ENCODE results near the gene ITPR2.
"Not testable (repeated sequence)": the region's sequence is repeated elsewhere in the genome, so short reads cannot be mapped to it uniquely, and the experiment has no call there.

The ITPR2 gene

DNA sequence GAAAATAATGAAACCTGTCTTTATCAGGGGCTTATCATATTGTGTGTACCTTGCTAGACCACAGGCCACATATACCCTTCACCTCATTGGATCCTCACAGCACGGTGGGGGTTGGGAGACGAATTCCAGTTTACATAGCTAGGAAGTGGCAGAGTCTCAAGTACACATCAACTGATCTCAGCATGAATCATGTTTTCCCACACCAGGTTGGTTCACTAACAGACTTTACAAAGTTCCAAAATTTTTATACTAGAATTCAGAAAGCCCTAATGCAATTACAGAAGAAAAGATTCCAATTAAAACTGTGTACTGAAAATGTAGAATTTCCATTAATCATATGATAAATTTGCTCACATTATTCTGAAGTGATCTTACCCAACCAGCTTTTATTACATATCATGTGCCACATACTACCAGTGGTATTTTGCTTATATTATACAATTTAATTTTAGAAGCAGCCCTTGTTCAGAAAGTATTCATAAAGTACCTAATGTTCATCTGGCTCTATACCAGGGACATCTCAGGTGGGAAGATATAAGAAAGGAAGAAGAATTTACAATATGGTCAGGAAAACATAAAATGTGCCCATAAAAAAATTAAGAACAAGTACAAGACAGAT, 196.2 kb downstream of the ITPR2 start:
- H3K4me3 ChIP-seq (ENCODE audit: low read depth, low read length): no peak overlapping the region

DNA sequence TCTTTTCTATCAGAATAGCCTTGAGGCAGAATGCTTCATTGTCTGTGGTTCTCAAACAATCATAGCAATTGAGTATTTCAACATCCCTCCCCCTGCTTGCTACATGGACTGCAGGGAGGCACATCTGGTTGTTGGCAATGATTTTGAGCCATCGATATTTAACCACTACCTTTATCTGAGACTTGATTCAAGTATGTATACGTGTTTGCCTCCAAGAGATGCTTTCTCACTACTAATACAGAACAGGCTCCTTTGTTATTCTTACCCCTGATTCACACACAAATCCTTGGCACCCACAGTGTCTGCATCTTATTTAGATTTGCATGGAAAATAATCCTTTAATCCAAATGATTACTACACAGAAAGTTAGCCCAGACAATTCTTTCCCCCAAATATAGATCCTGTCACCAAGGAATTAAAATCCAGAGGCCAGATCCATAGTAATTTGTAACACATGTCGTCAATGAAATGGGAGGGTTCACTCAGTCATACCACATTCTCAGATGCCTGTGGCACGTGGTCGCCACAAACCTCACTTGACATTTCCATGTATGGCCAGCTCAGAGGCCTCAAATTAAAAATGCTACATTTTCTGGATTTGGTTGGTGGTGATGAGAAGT, 199.3 kb downstream of the ITPR2 start:
- H3K4me3 ChIP-seq (ENCODE audit: low read depth, low read length): no peak overlapping the region

DNA sequence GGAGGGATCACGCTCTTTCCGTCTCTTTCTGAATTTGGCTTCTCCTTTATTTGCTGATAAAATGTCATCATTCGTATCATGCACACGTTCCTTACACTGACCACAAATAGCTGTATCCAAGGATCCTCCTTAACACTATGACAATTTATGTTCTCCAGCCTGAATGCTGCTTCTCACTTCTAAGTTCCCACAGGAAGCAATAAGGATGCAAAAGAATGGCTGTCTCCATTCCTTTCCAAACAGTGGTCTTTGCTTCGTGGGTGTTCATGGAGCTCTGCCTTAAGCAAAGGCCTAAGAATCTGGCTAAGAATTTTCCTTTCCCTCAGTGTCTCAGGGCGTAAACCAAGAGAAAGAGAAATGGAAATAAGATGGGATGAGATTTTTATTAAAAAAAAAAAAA, 200.2 kb downstream of the ITPR2 start:
- H3K4me3 ChIP-seq (ENCODE audit: low read depth, low read length): no peak overlapping the region

DNA sequence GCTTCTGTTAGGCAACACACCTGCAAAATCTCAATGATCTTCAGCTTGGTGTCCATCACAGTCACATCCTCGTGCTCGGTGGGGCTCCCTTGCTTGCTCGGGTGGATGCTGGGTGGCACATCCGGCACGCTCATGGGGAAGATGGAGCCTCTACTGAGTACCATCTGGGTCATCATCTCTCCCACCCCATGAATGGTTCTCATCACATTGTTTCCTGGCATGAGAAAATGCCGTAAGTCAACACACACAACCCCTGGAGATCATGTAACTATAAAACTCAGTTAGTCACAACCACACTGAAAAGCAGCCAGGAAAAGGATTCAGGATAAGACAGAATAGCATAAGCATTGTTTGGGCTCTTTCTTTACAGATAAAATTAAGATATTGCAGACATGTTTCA, 201.1 kb downstream of the ITPR2 start:
- H3K4me3 ChIP-seq (ENCODE audit: low read depth, low read length): no peak overlapping the region

DNA sequence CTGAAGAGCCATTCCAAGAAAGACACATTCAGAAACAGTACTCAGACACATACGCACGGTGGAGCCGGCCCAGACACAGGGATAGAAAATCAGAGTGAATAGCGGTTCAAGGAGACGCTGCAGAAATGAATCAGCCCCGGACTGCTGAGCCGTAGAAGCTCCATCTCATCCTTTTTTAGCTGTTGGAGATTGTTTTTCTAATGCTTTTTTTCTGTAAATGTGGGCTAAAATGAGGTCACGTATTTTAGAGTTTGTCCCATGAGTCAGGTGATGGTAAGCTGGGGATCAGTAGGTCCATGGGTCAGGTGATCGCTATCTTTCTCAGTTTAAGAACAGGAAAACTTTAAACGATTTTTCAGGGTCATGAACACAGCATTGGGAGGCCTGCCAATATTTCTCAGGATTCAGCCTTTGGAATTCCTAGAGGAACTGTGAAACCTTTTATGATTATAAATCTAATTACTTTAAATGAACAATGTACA, 202.4 kb downstream of the ITPR2 start:
- no peak overlapping the region for H3K4me3 ChIP-seq (ENCODE audit: low read depth, low read length)

DNA sequence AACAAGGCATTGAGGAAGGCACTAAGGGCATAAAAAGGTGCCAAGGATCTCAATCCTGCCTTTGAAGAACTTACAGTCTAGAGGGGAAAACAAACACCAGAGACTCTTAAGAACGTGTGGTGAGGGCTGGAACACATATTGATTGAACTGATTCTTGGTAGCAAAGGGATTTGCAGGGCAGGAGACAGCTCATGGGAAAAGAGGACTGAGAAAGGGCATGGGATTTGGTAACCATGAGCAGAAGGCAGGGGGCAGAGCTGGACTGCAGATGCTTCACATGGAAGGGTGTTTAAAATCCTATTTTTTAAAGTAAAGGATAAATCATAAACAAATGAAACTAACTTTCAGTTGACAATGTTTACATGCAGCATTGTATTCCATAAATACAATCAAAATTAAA, 203.1 kb downstream of the ITPR2 start:
- H3K4me3 ChIP-seq (ENCODE audit: low read depth, low read length): no peak overlapping the region

DNA sequence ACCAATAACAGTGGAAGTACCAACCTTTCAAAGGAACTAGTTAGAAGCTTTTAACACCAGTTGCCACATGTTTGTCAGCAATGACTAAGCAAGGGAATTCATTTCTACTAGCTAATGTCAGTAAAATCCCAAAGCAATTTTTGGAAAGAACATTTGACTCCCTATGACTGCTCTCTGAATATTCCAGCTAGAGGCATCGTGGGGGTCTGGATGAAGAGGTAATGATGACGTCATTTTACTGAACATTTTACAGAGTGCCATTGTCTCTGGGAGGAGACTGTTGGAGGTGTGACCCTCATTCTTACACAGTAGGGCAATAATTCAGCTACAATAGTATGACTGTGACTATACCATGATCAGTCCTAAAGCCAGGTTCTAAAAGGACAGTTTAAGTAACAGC, 204.8 kb downstream of the ITPR2 start:
- H3K4me3 ChIP-seq (ENCODE audit: low read depth, low read length): no peak overlapping the region

DNA sequence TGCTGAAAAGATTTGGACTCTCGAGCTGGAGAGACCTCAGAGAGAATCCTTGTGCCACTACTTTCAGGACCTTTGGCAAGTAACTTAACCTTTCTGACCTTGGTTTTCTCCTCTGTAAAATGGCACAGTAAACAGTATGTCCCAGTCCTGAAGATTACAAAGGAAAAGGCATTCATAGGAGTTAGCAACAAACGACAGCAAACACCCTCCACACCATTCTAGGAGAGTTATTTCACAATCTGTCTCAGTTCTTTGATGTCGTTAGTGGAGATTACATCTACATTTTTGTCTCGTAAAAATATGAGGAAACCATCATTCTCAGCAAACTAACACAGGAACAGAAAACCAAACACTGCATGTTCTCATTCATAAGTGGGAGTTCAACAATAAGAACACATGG, 205.7 kb downstream of the ITPR2 start:
- no peak overlapping the region for H3K4me3 ChIP-seq (ENCODE audit: low read depth, low read length)

DNA sequence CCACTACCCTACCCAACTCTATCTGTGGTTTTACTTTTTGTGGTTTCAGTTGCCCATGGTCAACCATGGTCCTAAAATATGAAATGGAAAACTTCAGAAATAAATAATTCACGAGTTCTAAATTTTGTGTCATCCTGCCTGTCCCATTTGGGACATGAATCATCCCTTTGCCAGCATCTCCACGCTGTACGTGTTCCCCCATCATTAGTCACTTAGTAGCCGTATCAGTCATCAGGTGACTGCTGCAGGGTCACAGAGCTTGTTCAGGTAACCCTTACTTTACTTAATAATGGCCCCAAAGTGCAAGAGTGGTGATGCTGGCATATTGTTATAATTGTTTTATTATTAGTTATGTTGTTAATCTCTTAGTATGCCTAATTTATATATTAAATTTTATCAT, 209.9 kb downstream of the ITPR2 start:
- no peak overlapping the region for H3K4me3 ChIP-seq (ENCODE audit: low read depth, low read length)

DNA sequence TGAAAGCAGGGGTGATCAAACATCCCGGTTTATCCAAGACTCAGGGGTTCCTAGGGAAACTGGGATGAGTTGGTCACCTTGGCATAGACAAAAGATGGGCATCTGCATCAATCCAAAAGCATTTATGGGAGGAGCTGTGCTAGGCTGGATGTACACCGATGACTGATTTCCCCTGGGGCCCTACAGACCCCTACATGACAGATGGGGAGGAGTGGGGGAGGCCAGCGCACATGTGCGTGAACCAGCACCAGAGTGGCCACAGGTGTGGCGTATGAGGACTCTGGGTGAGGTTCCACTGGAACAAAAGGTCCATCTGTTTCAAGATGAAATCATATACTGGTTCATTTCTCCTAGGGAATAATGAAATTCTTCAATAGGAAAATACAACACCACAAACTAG, 210.4 kb downstream of the ITPR2 start:
- no peak overlapping the region for H3K4me3 ChIP-seq (ENCODE audit: low read depth, low read length)

DNA sequence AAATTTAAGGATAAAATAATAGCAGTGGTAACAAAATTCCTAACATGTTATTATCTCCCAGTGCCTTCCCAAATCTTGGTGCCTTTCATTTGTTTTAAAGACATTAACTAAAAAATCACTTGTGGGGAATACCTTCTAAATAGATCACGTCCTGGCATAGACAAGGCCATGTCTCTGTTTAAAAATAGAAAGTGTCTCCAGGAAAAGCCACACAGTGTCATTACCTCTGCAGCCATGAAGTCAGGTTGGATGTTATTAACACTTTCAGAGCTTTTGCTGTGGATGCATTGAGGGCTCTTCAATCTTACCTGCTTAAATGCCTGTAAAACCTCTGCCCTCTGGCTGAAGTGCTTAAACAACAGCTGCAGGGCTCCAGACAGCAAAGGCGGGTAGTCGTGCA, 211.1 kb downstream of the ITPR2 start:
- H3K4me3 ChIP-seq (ENCODE audit: low read depth, low read length): no peak overlapping the region

DNA sequence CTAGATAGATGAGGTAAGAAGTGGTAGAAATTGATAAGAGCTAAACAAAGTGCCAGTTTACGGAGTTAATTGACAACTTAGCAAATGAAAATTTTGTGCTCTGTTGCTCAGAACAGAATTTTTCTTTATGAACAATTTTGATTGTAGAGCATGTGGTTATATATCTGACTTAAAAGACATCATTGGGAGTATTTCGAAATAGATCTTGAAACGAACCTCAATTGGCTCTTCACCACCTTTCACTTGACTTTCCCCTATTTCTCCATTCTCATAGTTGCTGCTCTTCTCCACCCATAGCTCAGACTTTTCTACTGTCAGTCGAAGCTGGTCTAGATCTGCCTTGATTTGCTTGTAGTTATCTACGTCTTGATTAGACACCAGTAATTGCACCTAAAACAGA, 212.1 kb downstream of the ITPR2 start:
- H3K4me3 ChIP-seq (ENCODE audit: low read depth, low read length): no peak overlapping the region

DNA sequence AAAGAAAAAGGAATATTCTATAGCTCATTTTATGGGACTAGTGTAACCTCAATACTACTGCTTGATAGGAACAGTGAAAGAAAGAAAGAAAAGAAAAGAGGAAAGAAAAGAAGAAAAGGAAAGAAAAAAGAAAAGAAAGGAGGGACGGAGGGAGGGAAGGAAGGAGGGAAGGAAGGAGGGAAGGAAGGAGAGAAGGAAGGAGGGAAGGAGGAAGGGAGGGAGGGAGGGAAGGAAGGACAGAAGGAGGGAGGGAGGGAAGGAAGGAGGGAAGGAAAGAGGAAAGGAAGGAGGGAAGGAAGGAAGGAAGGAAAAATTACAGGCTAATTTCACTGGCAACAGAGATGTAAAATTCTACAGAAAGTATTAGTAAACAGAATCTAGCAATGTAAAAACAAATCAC, 215.5 kb downstream of the ITPR2 start:
- H3K4me3 ChIP-seq (ENCODE audit: low read depth, low read length): no peak overlapping the region

DNA sequence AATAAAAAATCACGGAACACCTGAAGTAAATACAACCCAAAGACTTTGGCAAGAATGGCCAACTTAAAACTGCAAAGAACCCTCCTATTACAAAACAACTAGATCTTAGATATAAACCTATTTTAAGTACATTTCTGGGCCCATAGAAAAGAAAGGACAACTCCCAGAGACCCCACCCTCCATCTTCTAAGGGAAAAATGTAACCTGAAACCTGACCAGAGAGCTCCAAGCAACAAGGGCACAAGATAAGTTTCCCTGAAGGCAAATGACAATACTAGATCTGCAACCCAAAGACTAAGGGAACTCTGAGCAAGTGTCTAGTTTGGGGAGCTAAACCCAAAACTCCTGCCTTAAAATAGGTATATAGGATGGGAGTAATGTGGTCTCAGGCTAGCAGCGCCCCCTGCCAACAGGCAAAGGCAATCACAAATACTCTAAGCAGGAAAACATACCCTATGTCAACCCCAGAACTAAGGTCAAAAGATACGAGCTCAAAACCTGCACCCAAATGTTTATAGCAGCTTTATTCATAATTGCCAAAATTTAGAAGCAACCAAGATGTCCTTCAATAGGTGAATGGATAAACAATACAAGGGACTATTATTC, 218.9 kb downstream of the ITPR2 start:
- H3K4me3 ChIP-seq (ENCODE audit: low read depth, low read length): no peak overlapping the region

DNA sequence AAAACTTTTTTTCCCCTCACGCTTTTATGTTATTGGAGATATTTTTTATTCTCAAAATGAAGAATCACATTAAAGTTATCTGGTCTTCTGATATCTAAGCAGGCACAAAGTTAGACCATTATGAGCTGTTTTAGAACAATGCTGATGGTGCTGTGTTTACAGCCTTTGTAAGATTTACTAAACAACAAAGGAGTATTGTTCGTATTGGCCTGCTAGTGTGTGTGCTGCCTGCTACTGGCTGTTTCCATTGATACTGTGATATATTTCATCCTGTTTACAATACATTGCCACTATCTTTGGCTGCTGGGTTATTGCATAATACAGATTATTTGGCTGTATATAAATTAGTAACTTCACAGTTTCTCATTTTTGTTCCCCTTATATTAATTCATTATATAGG, 220.8 kb downstream of the ITPR2 start:
- H3K4me3 ChIP-seq (ENCODE audit: low read depth, low read length): no peak overlapping the region

DNA sequence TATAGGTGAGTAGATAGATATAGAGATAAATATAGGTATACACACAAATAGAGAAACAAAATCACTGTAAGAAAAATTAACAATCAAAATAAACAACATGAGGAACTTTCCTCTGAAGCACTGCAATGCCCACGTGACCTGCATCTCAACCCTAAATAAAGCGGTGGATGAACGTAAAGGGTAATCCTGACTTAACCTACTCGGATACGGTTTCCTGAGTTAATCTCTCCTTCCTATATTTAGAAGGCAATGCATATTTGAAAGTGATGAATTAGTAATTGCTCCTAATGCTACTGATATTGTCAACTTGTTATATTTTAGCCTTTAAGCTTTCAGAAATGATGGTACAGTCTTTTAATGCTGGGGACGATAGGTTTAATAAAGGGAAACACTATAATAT, 221.4 kb downstream of the ITPR2 start:
- H3K4me3 ChIP-seq (ENCODE audit: low read depth, low read length): no peak overlapping the region

DNA sequence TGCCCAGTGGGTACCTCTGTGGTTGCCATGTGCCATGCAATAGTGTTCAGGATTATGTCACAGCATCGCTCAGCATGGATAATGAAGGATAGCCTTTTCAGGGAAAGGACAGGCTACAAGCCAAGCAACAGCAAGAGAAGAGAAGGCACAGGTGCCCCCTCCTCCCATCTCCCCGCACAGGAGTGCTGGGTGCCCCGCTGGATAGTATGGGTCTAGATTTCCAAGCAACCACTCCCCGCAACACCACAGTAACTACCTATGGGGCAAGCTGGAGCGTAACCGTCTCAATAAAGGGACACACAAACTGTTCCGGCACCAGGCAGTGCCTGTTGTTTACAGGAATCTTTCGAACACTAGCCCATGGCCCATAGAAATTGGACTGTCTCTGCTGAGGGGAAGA, 222.2 kb downstream of the ITPR2 start:
- no peak overlapping the region for H3K4me3 ChIP-seq (ENCODE audit: low read depth, low read length)

DNA sequence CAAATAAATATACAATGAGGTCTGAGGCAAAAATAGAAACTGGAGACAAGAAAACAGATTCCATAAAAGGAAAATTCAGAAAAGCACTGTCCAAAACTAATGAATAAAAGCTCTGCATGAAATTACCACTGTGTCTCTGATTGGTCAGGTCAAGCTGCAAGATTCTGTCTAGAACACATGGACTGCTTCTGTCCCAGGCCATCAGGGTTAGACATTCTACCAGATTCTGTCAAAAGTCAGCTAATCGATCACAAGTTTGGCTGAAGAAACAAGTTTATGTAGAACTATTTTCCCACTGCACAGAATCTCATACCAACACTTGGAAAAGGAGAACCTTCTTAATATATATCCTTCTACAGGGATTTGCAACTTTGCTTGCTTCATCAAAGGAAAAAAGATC, 223.0 kb downstream of the ITPR2 start:
- H3K4me3 ChIP-seq (ENCODE audit: low read depth, low read length): no peak overlapping the region

DNA sequence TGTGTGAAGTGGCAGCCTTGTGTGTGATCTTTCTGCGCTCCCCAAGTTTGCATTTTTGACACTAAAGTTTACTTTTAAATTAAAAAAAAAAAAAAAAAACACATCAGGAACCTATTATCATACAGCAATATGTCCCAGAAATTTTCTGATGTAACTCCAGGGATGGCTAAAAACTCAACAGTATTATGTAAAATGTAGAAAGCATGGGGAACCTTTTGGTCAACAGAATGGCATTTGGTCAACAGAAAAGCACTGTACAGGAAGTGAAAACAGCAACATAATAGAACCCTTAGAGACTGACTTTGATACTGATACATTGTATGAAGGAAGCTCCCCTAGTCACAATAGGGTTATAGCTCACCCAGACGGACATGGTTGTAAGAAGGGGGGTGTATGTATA, 224.3 kb downstream of the ITPR2 start:
- no peak overlapping the region for H3K4me3 ChIP-seq (ENCODE audit: low read depth, low read length)

DNA sequence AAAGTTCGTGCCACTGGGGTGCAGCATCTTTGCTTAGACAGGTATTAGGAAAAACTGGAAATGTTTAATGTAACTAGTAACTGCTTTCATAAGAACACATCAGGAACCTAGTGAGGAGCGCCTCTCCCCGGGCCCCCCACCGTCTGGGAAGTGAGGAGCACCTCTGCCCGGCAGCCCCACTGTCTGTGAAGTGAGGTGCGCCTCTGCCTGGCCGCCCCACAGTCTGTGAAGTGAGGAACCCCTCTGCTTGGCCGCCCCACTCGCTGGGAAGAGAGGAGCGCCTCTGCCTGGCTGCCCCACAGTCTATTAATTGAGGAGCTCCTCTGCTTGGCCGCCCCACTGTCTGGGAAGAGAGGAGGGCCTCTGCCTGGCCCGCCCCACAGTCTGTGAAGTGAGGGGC, 224.7 kb downstream of the ITPR2 start:
- no peak overlapping the region for H3K4me3 ChIP-seq (ENCODE audit: low read depth, low read length)

DNA sequence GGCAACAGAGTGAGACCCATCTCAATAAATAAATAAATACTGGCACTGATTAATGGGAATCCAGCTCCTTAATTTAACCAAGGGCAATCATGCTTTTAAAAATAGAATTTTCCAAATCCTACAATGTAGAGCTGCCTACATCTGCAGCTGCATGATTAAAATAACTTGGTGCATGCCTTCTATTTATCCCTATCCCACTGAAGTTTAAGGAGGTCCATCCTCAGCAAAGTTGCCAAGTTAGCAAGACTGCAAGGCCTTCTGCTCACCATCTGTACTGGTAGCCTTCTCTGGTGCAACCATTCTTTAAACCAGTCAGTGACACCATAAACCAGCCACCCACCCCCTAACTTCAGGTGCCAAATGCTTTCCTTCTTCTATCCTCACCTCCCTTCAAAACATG, 226.1 kb downstream of the ITPR2 start:
- no peak overlapping the region for H3K4me3 ChIP-seq (ENCODE audit: low read depth, low read length)

DNA sequence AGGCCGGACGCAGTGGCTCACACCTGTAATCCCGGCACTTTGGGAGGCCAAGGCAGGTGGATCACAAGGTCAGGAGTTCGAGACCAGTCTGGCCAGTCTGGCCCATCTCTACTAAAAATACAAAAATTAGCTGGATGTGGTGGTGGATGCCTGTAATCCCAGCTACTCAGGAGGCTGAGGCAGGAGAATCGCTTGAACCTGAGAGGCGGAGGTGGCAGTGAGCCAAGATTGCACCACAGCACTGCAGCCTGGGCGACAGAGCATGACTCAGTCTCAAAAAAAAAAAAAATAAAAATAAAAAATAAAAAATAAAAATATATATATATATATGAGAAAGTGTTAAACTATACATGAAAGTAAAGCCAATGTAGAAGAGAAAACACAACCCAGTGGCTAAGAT, 228.2 kb downstream of the ITPR2 start:
- H3K4me3 ChIP-seq (ENCODE audit: low read depth, low read length): not testable (repeated sequence)

Data from iPS-11a (cell line).